HG03097 (cell line): ENCODE data around the gene MOCS3.

Experiments
- ATAC-seq: cut with Tn5 transposase; IDR thresholded peaks from one replicate; pipeline ENCODE4 v1.9.1; 2021; ENCODE audit not compliant: unreplicated experiment, low FRiP score

MOCS3 gene, protein sequence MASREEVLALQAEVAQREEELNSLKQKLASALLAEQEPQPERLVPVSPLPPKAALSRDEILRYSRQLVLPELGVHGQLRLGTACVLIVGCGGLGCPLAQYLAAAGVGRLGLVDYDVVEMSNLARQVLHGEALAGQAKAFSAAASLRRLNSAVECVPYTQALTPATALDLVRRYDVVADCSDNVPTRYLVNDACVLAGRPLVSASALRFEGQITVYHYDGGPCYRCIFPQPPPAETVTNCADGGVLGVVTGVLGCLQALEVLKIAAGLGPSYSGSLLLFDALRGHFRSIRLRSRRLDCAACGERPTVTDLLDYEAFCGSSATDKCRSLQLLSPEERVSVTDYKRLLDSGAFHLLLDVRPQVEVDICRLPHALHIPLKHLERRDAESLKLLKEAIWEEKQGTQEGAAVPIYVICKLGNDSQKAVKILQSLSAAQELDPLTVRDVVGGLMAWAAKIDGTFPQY

GRCh38 chr20:50958615-50959542 lies at the start of gene MOCS3:
MOCS3 (plus strand) TSS chr20:50958818; CDS start chr20:50958843, 25 bp downstream.
- peak; percentile 62 for ATAC-seq

DNA sequence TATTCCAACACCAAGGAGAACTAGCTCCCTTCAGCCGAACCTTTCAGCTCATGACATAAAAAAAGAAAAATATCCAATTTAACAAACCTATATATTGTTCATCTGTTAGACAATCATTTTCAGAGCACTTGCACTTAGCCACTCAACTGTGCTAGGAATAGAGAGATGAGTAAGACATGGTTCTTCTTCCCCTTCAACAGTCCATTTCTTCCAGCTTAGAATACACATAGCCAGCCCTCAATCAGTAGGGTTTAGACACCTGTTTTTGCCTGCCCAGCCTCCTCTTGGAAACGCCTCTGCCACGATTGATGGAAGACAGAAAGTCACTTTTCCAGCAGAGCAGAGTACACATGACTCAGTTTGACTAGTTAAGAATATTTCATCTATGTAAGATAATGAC lies 49.2 kb upstream of the MOCS3 start:
- no peak for ATAC-seq

GRCh38 chr20:50911030-50911429 lies 47.6 kb upstream of the MOCS3 start:
- ATAC-seq: no peak

GRCh38 chr20:50911716-50912115 lies 46.9 kb upstream of the MOCS3 start:
- ATAC-seq: no peak

GRCh38 chr20:50913690-50914375 lies 44.8 kb upstream of the MOCS3 start:
- no peak for ATAC-seq

GRCh38 chr20:50915424-50915823 lies 43.2 kb upstream of the MOCS3 start:
- no peak for ATAC-seq

DNA sequence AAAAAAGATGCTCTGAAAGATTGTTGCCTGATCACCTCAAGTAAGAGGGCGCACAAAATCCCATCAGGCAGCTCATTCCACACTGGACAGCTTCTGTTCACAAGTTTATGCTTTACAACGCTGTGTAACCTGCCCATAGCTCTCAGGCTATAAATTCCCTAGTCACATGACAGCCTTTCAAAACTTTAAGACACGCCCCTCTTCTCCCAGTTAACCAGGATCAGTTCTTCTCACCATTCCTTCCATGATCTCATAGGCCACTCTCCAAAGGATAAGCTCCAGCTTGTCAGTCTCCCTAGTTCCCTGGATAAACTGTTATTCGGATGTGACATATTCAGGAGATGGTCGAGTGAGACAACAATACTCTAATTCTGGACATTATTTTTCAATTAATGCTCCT lies 42.4 kb upstream of the MOCS3 start:
- no peak for ATAC-seq

DNA sequence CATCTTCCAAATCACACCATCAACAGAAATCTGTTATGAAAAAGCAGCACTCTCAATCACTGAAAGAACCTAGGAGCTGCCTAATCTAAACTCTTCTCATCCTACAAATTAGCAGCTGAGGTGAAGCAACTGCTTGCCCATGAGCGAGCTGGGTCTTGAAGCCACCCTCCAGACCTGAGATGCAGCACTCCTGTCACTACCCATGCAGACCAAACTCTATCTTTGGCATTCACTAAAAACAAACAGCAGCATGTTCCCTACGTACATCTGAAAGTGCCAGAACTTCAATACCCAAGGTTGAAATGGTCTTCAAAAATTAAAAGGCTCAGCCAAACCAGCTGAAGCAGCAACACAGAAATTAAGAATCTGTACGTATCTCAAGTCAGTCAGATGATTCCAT lies 41.7 kb upstream of the MOCS3 start:
- no peak for ATAC-seq

- no peak for ATAC-seq
Observed at GRCh38 chr20:50918403-50918802, 40.2 kb upstream of the MOCS3 start.

- no peak for ATAC-seq
Observed at GRCh38 chr20:50919567-50919966, 39.1 kb upstream of the MOCS3 start.

GRCh38 chr20:50920997-50921396 lies 37.6 kb upstream of the MOCS3 start:
- ATAC-seq: no peak

GRCh38 chr20:50921803-50922501 lies 36.7 kb upstream of the MOCS3 start:
- ATAC-seq: no peak

- no peak for ATAC-seq
Observed at GRCh38 chr20:50924261-50924920, 34.2 kb upstream of the MOCS3 start.

DNA sequence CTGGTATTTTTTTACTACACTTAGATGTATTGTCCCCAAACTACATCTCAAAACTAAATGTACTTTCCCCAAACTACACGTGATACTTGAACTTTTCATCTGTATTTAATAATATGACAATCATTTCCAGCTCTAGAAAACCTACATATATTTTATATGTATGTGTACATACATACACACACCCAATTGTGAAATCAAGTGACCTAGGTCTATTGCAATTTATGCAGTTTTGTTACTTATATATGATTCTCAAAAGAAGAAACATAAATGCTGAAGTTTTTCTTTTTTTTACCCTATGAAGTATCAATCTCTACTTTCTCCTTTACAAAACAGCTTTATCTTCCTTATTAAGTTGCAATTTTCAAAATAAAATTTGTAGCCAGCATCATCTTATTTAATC lies 32.1 kb upstream of the MOCS3 start:
- no peak for ATAC-seq

DNA sequence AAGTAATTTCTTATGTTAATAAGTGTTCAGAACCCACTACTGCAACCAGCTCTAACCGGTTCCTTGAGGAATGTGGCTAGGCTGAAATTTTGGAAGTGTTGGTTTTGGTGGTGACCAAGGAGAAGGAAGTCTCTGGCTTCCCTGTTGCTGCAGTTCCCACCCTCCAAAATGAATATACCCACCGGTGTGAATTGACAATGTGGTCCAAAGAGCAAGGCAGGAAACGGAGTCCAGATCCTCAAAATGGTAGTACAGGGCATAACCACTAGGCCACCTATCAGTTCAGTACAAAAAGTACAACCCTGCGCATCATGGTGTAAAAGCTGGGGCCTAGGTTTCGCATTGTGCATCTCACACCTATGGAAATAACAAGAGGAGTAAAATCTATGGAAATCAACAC lies 30.1 kb upstream of the MOCS3 start:
- ATAC-seq: no peak

GRCh38 chr20:50929299-50930138 lies 29.1 kb upstream of the MOCS3 start:
- peak; percentile 58 for ATAC-seq

DNA sequence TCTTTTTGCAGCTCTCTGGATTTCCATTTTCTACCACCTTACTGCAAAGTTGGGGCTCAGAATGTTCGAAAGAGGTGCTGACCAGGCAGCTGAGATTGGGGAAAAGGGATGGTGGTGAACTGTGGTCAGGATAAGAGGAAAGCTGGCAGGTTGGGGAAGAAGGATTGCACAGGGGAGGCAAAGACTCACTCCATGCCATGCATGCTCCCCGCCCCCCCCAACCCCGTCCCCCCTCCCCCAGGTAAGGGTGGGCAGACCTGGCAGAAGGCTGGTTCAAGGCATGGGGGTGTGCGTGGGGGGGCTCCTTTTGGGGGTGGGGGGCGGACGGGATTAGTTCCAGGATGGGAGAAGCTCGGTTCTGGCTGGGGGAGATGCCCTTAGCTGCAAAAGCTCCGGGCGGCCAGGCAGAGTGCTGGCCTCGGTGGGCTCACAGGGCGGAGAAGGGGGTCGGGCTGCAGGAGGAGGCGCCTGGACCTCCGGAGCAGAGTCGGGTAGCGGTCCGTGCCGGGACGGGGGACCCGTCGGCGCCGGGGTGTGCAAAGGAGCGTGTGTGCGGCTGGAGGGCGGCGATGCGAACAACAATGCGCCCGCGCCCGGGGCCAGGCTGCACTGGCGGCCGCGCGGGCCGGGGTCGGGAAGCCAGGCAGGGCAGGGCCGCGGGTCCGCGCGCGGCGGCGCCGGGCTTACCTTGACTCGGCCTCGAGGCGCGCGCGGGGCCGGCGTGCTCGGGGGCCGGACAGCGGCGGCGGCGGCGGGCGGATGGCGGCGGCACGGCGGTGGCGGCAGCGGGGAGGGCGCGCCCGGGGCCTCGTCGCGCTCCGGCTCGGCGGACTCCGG lies 28.3 kb upstream of the MOCS3 start:
- ATAC-seq: no peak

GRCh38 chr20:50930976-50931305 lies 27.7 kb upstream of the MOCS3 start:
- no peak for ATAC-seq
